ENCODE data around the gene PRDM16.

PRDM16 gene

GRCh38 chr1:3369446-3370076 lies 300.6 kb downstream of the PRDM16 start:
- in situ Hi-C loops (cut with HindIII; ENCODE audit: low sequenced_read_pairs), result loop anchor here (10.0 kb wide), 2 partner anchors 565 to 945 kb away; no protein-coding TSS in a partner anchor

- in situ Hi-C loops (cut with HindIII; ENCODE audit: low sequenced_read_pairs), result no loop called here
Measured at GRCh38 chr1:3370856-3371703, 302.1 kb downstream of the PRDM16 start.

GRCh38 chr1:3372317-3372716 lies 303.3 kb downstream of the PRDM16 start:
- in situ Hi-C loops (cut with HindIII; ENCODE audit: low sequenced_read_pairs), result no loop called here

GRCh38 chr1:3373175-3373574 lies 304.2 kb downstream of the PRDM16 start:
- in situ Hi-C loops (cut with HindIII; ENCODE audit: low sequenced_read_pairs), result no loop called here

GRCh38 chr1:3373700-3374405 lies 304.9 kb downstream of the PRDM16 start:
- in situ Hi-C loops (cut with HindIII; ENCODE audit: low sequenced_read_pairs), result no loop called here

- in situ Hi-C loops (cut with HindIII; ENCODE audit: low sequenced_read_pairs), result no loop called here
Measured at GRCh38 chr1:3375245-3375644, 306.2 kb downstream of the PRDM16 start.

GRCh38 chr1:3377166-3377565 lies 308.2 kb downstream of the PRDM16 start:
- in situ Hi-C loops (cut with HindIII; ENCODE audit: low sequenced_read_pairs), result no loop called here

- in situ Hi-C loops (cut with HindIII; ENCODE audit: low sequenced_read_pairs), result no loop called here
Measured at GRCh38 chr1:3377604-3378279, 308.7 kb downstream of the PRDM16 start.

GRCh38 chr1:3378411-3379208 lies 309.6 kb downstream of the PRDM16 start:
- in situ Hi-C loops (cut with HindIII; ENCODE audit: low sequenced_read_pairs), result no loop called here

GRCh38 chr1:3379934-3380333 lies 310.9 kb downstream of the PRDM16 start:
- in situ Hi-C loops (cut with HindIII; ENCODE audit: low sequenced_read_pairs), result loop anchor here (10.0 kb wide), 2 partner anchors 135 to 305 kb away; no protein-coding TSS in a partner anchor

- in situ Hi-C loops (cut with HindIII; ENCODE audit: low sequenced_read_pairs), result loop anchor here (10.0 kb wide), 2 partner anchors 136 to 306 kb away; no protein-coding TSS in a partner anchor
Measured at GRCh38 chr1:3380469-3380868, 311.5 kb downstream of the PRDM16 start.

GRCh38 chr1:3381901-3382300 lies 312.9 kb downstream of the PRDM16 start:
- in situ Hi-C loops (cut with HindIII; ENCODE audit: low sequenced_read_pairs), result loop anchor here (10.0 kb wide), 2 partner anchors 137 to 307 kb away; no protein-coding TSS in a partner anchor

- in situ Hi-C loops (cut with HindIII; ENCODE audit: low sequenced_read_pairs), result loop anchor here (10.0 kb wide), 2 partner anchors 138 to 308 kb away; no protein-coding TSS in a partner anchor
Measured at GRCh38 chr1:3382326-3383057, 313.5 kb downstream of the PRDM16 start.

- in situ Hi-C loops (cut with HindIII; ENCODE audit: low sequenced_read_pairs), result loop anchor here (10.0 kb wide), 2 partner anchors 139 to 309 kb away; no protein-coding TSS in a partner anchor
Measured at GRCh38 chr1:3383679-3384078, 314.7 kb downstream of the PRDM16 start.

- in situ Hi-C loops (cut with HindIII; ENCODE audit: low sequenced_read_pairs), result loop anchor here (10.0 kb wide), 2 partner anchors 140 to 310 kb away; no protein-coding TSS in a partner anchor
Measured at GRCh38 chr1:3384407-3384806, 315.4 kb downstream of the PRDM16 start.

- in situ Hi-C loops (cut with HindIII; ENCODE audit: low sequenced_read_pairs), result loop anchor here (10.0 kb wide), 2 partner anchors 142 to 312 kb away; no protein-coding TSS in a partner anchor
Measured at GRCh38 chr1:3386205-3387002, 317.4 kb downstream of the PRDM16 start.

GRCh38 chr1:3387401-3387800 lies 318.4 kb downstream of the PRDM16 start:
- in situ Hi-C loops (cut with HindIII; ENCODE audit: low sequenced_read_pairs), result loop anchor here (10.0 kb wide), 2 partner anchors 143 to 313 kb away; no protein-coding TSS in a partner anchor
